ENCODE measurements around the gene TRIM40. TPM values are rescaled to one million over a fixed set of nuclear protein-coding genes. Genes with fewer than 3 reads are reported as not detected.
A peak's percentile ranks its signal among the peaks of the same experiment; 100 is the strongest.

The TRIM40 gene
- not detected in 2 replicates for total RNA-seq (2014; rRNA removed; shearing (Covaris generic))

- DNase-seq (ENCODE audit: low spot score): no peak
Observed at GRCh38 chr6:30135757-30136156, at the start of gene TRIM40. TSS of gene TRIM40 (plus strand) at chr6:30136140. CDS start at chr6:30137037, 897 bp downstream.

GRCh38 chr6:30087876-30088275 lies 48.1 kb upstream of the TRIM40 start:
- no peak for DNase-seq (ENCODE audit: low spot score)
- in situ Hi-C loops (cut with HindIII; ENCODE audit: low sequenced_read_pairs): no loop called here

More at GRCh38 chr6:30135757-30136156, at the start of gene TRIM40:
- in situ Hi-C loops (cut with HindIII; ENCODE audit: low sequenced_read_pairs): no loop called here

GRCh38 chr6:30091577-30092381 lies 44.2 kb upstream of the TRIM40 start:
- no peak for DNase-seq (ENCODE audit: low spot score)
- in situ Hi-C loops (cut with HindIII; ENCODE audit: low sequenced_read_pairs): no loop called here

- in situ Hi-C loops (cut with HindIII; ENCODE audit: low sequenced_read_pairs): no loop called here
- DNase-seq (ENCODE audit: low spot score): no peak
Observed at GRCh38 chr6:30092852-30093543, 42.9 kb upstream of the TRIM40 start.

- in situ Hi-C loops (cut with HindIII; ENCODE audit: low sequenced_read_pairs): no loop called here
- no peak for DNase-seq (ENCODE audit: low spot score)
Observed at GRCh38 chr6:30093951-30094661, 41.8 kb upstream of the TRIM40 start.

GRCh38 chr6:30096829-30097228 lies 39.1 kb upstream of the TRIM40 start:
- no peak for DNase-seq (ENCODE audit: low spot score)
- in situ Hi-C loops (cut with HindIII; ENCODE audit: low sequenced_read_pairs): no loop called here

- no peak for DNase-seq (ENCODE audit: low spot score)
- in situ Hi-C loops (cut with HindIII; ENCODE audit: low sequenced_read_pairs): no loop called here
Observed at GRCh38 chr6:30097902-30098768, 37.8 kb upstream of the TRIM40 start.

- in situ Hi-C loops (cut with HindIII; ENCODE audit: low sequenced_read_pairs): no loop called here
- DNase-seq (ENCODE audit: low spot score): no peak
Observed at GRCh38 chr6:30100154-30100553, 35.8 kb upstream of the TRIM40 start.

GRCh38 chr6:30100585-30101443 lies 35.1 kb upstream of the TRIM40 start:
- in situ Hi-C loops (cut with HindIII; ENCODE audit: low sequenced_read_pairs): no loop called here
- DNase-seq (ENCODE audit: low spot score): peak; percentile 5

- in situ Hi-C loops (cut with HindIII; ENCODE audit: low sequenced_read_pairs): no loop called here
- DNase-seq (ENCODE audit: low spot score): peak; percentile 67
Observed at GRCh38 chr6:30101444-30102413, 34.2 kb upstream of the TRIM40 start.

GRCh38 chr6:30102414-30102969 lies 33.4 kb upstream of the TRIM40 start:
- in situ Hi-C loops (cut with HindIII; ENCODE audit: low sequenced_read_pairs): no loop called here
- DNase-seq (ENCODE audit: low spot score): no peak

GRCh38 chr6:30102970-30103871 lies 32.7 kb upstream of the TRIM40 start:
- in situ Hi-C loops (cut with HindIII; ENCODE audit: low sequenced_read_pairs): no loop called here

GRCh38 chr6:30103872-30104179 lies 32.1 kb upstream of the TRIM40 start:
- in situ Hi-C loops (cut with HindIII; ENCODE audit: low sequenced_read_pairs): no loop called here
- no peak for DNase-seq (ENCODE audit: low spot score)

More at GRCh38 chr6:30102970-30103871, 32.7 kb upstream of the TRIM40 start:
- DNase-seq (ENCODE audit: low spot score): peak; percentile 88

GRCh38 chr6:30104661-30105060 lies 31.3 kb upstream of the TRIM40 start:
- in situ Hi-C loops (cut with HindIII; ENCODE audit: low sequenced_read_pairs): no loop called here
- no peak for DNase-seq (ENCODE audit: low spot score)

- DNase-seq (ENCODE audit: low spot score): no peak
- in situ Hi-C loops (cut with HindIII; ENCODE audit: low sequenced_read_pairs): no loop called here
Observed at GRCh38 chr6:30111266-30111856, 24.6 kb upstream of the TRIM40 start.

All from G401 (cell line).